KG1 (cell line): Measurements from ENCODE around the gene POPDC3.

Experiments
- DNase-seq: peaks from one replicate; lab custom pipeline; 2025; lab: John Stamatoyannopoulos, UW

POPDC3 gene

GRCh38 chr6:105151644-105152043 lies 28.2 kb downstream of the POPDC3 start:
- no peak for DNase-seq

DNA sequence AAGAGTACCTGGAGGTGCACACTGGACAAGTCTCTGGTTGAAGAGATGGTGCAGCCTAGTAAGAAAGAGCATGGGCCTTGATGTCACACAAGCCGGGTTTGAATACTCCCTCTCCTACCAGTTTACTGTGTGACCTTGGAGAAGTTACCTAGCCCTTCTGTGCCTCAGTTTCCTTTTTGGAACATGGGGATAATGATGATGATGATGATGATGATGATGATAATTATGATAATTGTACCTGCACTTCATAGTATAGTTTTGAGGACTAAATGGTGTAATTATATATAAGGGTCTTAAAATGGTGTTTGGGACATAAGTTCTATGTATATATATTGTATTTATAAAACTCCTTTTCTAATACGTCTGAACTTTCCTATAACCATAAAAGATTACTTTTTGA lies 41.7 kb downstream of the POPDC3 start:
- no peak for DNase-seq

GRCh38 chr6:105137388-105137787 lies 42.4 kb downstream of the POPDC3 start:
- no peak for DNase-seq

- DNase-seq, result no peak
Observed at GRCh38 chr6:105136431-105137350, 43.1 kb downstream of the POPDC3 start.

GRCh38 chr6:105135907-105136430 lies 43.8 kb downstream of the POPDC3 start:
- no peak for DNase-seq

GRCh38 chr6:105135056-105135455 lies 44.8 kb downstream of the POPDC3 start:
- no peak for DNase-seq

- no peak for DNase-seq
Observed at GRCh38 chr6:105122717-105123116, 57.1 kb downstream of the POPDC3 start.

DNA sequence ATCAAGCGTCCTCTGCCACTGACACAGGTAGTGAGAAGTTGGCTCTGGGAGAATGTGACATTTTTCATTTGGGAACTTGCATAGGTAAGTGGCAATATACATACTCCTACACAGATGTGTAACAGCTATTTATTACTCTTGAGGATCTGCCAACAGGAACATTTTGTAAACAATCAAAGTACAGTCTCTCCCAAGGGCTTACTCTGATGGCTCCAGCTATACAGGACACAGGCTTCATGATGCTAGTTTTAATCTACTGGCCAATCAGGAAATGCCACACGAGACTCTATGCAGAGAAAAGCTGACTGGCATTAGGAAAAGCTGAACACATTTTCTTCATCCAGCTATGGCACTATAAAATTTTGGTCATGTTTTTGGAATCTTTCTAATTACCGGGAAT lies 57.8 kb downstream of the POPDC3 start:
- no peak for DNase-seq

DNA sequence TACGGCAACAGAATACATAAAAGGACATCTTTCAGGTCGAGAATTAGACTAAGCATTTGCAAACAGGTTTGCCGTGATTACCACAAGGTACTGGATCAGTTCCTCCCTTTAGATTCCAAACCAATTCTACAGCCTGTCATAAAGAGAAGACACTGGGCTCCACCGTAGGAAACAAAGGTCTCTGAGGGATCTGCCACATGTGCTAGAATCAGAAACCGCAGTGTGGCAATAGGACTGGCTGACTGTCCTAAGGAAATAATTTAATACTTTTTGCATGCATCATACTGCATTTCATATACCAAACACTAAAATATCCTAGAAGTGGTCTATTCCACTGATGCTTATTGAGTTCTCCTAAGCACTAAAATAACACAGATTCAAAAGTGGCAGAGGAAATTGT lies 59.2 kb downstream of the POPDC3 start:
- DNase-seq, result no peak

DNA sequence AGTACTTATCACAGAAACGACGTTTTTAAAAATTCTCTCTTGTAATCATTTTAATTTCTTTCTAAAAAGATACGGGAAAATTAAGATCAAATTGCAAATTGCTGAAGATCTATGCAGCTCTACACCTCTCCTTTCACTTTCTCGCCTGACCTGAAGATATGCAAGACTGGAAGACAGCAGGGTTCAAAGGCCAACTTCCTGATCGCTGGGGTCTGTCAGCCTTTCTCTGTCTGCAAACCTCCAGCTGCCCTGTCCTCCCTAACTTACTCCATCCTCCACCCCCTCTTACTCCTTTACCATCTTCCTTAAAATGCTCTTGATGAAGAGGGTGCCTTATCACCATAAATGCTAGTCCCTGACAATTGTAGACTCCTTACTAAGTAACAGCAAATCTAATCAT lies 63.7 kb downstream of the POPDC3 start:
- DNase-seq, result no peak

- DNase-seq, result no peak
Observed at GRCh38 chr6:105113422-105113821, 66.4 kb downstream of the POPDC3 start.

GRCh38 chr6:105112577-105112976 lies 67.2 kb downstream of the POPDC3 start:
- DNase-seq, result no peak

GRCh38 chr6:105111871-105112270 lies 67.9 kb downstream of the POPDC3 start:
- DNase-seq, result no peak

GRCh38 chr6:105111105-105111504 lies 68.7 kb downstream of the POPDC3 start:
- no peak for DNase-seq

DNA sequence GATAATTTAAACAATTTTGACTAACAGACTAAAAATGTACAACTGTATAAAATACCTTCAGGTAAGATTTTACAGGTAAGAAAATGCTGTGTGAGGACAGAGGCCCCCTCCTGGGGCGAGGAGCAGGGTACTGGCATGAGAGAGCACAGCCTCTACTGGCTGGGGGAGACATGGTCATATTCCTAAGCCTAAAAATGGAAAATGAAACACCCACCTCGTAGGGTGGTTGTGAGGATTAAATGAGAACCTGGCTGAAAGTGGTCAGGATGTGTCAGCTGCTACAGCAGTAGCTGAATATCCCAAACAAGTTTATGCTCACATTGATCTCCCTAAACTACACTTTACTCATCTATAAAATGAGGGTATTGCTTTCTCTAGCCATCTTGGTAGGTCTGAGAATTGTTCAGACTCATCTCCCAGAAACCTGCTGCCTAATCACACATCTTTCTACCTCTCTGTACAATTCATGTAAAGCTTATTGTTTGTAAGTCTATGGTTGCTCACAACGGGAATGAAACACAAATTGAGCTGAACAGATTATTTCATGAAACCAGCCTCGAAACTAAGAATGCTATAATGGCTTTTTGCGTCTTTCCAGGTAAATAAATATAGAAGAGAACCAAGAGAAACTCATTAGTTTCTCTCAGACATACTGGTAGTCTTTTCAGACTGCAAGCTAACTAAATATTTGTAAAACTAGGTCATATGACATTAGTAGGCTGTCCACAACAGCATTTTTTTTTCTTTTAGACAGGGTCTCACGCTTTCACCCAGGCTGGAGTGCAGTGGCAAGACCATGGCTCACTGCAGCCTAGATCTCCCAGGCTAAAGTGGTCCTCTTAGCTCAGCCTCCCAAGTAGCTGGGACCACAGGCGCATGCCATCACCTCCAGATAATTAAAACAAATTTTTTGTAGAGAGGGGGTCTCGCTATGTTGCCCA lies 69.6 kb downstream of the POPDC3 start:
- DNase-seq, result no peak

DNA sequence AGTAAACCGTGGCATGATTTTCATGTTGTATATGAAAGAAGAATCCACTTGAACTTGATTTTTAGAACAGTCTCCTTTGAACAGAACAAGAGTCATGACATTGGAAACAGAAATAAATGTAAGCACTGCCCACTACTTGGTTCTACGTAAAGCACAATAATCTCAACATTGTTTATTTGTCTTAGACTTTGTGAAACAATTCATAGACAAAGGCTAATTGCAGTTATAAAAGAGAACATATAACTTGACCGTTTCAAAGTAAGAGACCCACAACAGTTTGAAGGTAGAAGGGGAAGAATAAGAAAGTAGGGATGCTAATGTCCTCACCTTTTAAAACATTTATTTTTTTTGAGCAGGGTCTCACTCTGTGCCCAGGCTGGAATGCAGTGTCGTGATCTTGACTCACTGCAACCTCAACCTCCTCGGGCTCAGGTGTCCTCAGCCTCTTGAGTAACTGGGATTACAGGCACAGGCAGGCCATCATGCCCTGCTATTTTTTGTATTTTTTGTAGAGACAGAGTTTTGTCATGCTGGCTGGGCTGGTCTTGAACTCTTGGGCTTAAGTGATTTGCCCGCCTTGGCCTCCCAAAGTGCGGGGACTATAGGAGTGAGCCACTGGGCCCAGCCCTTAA lies 71.1 kb downstream of the POPDC3 start:
- DNase-seq, result no peak
